Neural cell (in vitro differentiated cells): ENCODE measurements around the gene POLR1A.

Source experiments
- CTCF ChIP-seq: fragments of 450-650 bp; IDR thresholded peaks from 2 replicates; pipeline ENCODE4 v1.5.1; 2014; ENCODE audit warnings: antibody characterized with exemption, mild to moderate bottlenecking, moderate library complexity; ENCODE audit not compliant: poor library complexity, severe bottlenecking
- EP300 ChIP-seq: fragments of 450-650 bp; conservative IDR thresholded peaks from 2 replicates; pipeline ENCODE4 v1.6.1; 2014; ENCODE audit warnings: antibody characterized with exemption, mild to moderate bottlenecking, moderate library complexity; ENCODE audit not compliant: poor library complexity, severe bottlenecking
- EZH2 ChIP-seq: fragments of 200-600, 300-800 bp; shearing (Covaris generic), sonication (generic); IDR thresholded peaks from 2 replicates; pipeline ENCODE4 v1.6.1; 2014; ENCODE audit warnings: antibody characterized with exemption, low read length, borderline replicate concordance, mild to moderate bottlenecking; ENCODE audit not compliant: insufficient read depth, poor library complexity, severe bottlenecking
- POLR2AphosphoS5 ChIP-seq: IDR thresholded peaks from 2 replicates; pipeline ENCODE4 v1.6.1; 2012
- RAD21 ChIP-seq: fragments of 450-650 bp; conservative IDR thresholded peaks from 2 replicates; pipeline ENCODE4 v1.6.1; 2014; ENCODE audit warnings: antibody characterized with exemption, mild to moderate bottlenecking, moderate library complexity
- SMC3 ChIP-seq: fragments of 450-650 bp; conservative IDR thresholded peaks from 2 replicates; pipeline ENCODE4 v1.6.1; 2014; ENCODE audit warnings: antibody characterized with exemption, mild to moderate bottlenecking, moderate library complexity; ENCODE audit not compliant: poor library complexity

- TF ChIP-seq EZH2, result no peak
- TF ChIP-seq CTCF, result no peak
- TF ChIP-seq RAD21, result no peak
- no peak for TF ChIP-seq SMC3
- no peak for TF ChIP-seq POLR2AphosphoS5
- no peak for TF ChIP-seq EP300
Observed at GRCh38 chr2:86039178-86039962, 66.3 kb downstream of the POLR1A start.
